ENCODE measurements around the gene SAMD1.

SAMD1 gene

GRCh38 chr19:14090509-14091080 lies at the start of gene SAMD1:
Gene SAMD1, minus strand, starts transcription at chr19:14090751.
- no peaks in the 10 kb centered on the region for H3K79me2 ChIP-seq (ENCODE audit: low read length)
- peak within 1 kb of the TSS; percentile 78 for H3K9ac ChIP-seq (ENCODE audit: low read length)
- no peaks in the 10 kb centered on the region for H4K20me1 ChIP-seq (ENCODE audit: insufficient read depth, low read length)
- DNase-seq = peak; percentile 82
- H3K4me3 ChIP-seq (ENCODE audit: low read length) = peak within 1 kb of the TSS; percentile 95
- no peaks in the 10 kb centered on the region for H3K36me3 ChIP-seq (replicated peaks; ENCODE audit: insufficient read depth, low read length)
- H3K4me2 ChIP-seq (ENCODE audit: low read depth, low read length) = peak within 1 kb of the TSS; percentile 100
- H3K9me3 ChIP-seq (replicated peaks; ENCODE audit: insufficient read depth, low read length) = no peaks in the 10 kb centered on the region
- H3K27me3 ChIP-seq (replicated peaks; ENCODE audit: insufficient read depth, low read length) = no peaks in the 10 kb centered on the region
- TF ChIP-seq EZH2 (optimal IDR thresholded peaks at IDR 0.05; ENCODE audit: low read depth, low read length) = no peak
- TF ChIP-seq CTCF (IDR thresholded peaks at IDR 0.05; ENCODE audit: low read length) = no peak
- no peak for TF ChIP-seq EZH2phosphoT487 (IDR thresholded peaks at IDR 0.05; ENCODE audit: low read length)
- no peaks in the 10 kb centered on the region; the same call in 1 of the 2 replicates for H3F3A ChIP-seq (ENCODE audit: insufficient read depth, low read length)
- peak within 1 kb of the TSS; percentile 46; the same call in 1 of the 2 replicates for H3K27ac ChIP-seq (ENCODE audit: low read length)
- H3K9me2 ChIP-seq (replicated peaks; ENCODE audit: insufficient read depth, low read length) = no peaks in the 10 kb centered on the region
- peak within 1 kb of the TSS; percentile 80 for H2AFZ ChIP-seq (ENCODE audit: low read length)
- peaks cover 3% of the 10 kb centered on the region; the same call in 1 of the 2 replicates for H3K4me1 ChIP-seq (ENCODE audit: low read length)

GRCh38 chr19:14139944-14140343 lies 49.4 kb upstream of the SAMD1 start:
- DNase-seq = no peak
- H4K20me1 ChIP-seq (ENCODE audit: insufficient read depth, low read length) = no peaks in the 10 kb centered on the region

GRCh38 chr19:14138576-14139265 lies 48.2 kb upstream of the SAMD1 start:
- H3K4me2 ChIP-seq (ENCODE audit: low read depth, low read length) = no peak overlapping the region
- no peak for TF ChIP-seq EZH2 (optimal IDR thresholded peaks at IDR 0.05; ENCODE audit: low read depth, low read length)
- no peak for TF ChIP-seq EZH2phosphoT487 (IDR thresholded peaks at IDR 0.05; ENCODE audit: low read length)
- TF ChIP-seq CTCF (IDR thresholded peaks at IDR 0.05; ENCODE audit: low read length) = no peak
- H3K27ac ChIP-seq (ENCODE audit: low read length) = no peak overlapping the region
- H3F3A ChIP-seq (ENCODE audit: insufficient read depth, low read length) = peaks cover 13% of the 10 kb centered on the region; the same call in 1 of the 2 replicates
- H3K4me3 ChIP-seq (ENCODE audit: low read length) = no peak overlapping the region
- H4K20me1 ChIP-seq (ENCODE audit: insufficient read depth, low read length) = no peaks in the 10 kb centered on the region
- DNase-seq = no peak
- no peaks in the 10 kb centered on the region for H3K36me3 ChIP-seq (replicated peaks; ENCODE audit: insufficient read depth, low read length)
- peaks cover 31% of the 10 kb centered on the region for H3K79me2 ChIP-seq (ENCODE audit: low read length)
- H3K9ac ChIP-seq (ENCODE audit: low read length) = no peak overlapping the region
- H3K27me3 ChIP-seq (replicated peaks; ENCODE audit: insufficient read depth, low read length) = no peaks in the 10 kb centered on the region
- no peaks in the 10 kb centered on the region for H3K9me3 ChIP-seq (replicated peaks; ENCODE audit: insufficient read depth, low read length)
- H3K9me2 ChIP-seq (replicated peaks; ENCODE audit: insufficient read depth, low read length) = no peaks in the 10 kb centered on the region
- no peak overlapping the region for H2AFZ ChIP-seq (ENCODE audit: low read length)
- H3K4me1 ChIP-seq (ENCODE audit: low read length) = peaks cover 5% of the 10 kb centered on the region; the same call in 1 of the 2 replicates

More at GRCh38 chr19:14139944-14140343, 49.4 kb upstream of the SAMD1 start:
- no peak overlapping the region for H3K4me2 ChIP-seq (ENCODE audit: low read depth, low read length)
- H3K9ac ChIP-seq (ENCODE audit: low read length) = no peak overlapping the region
- H3K79me2 ChIP-seq (ENCODE audit: low read length) = peaks cover 19% of the 10 kb centered on the region
- H3K4me3 ChIP-seq (ENCODE audit: low read length) = no peak overlapping the region
- H3K9me3 ChIP-seq (replicated peaks; ENCODE audit: insufficient read depth, low read length) = no peaks in the 10 kb centered on the region
- H3K36me3 ChIP-seq (replicated peaks; ENCODE audit: insufficient read depth, low read length) = no peaks in the 10 kb centered on the region
- peaks cover 13% of the 10 kb centered on the region; the same call in 1 of the 2 replicates for H3F3A ChIP-seq (ENCODE audit: insufficient read depth, low read length)
- no peaks in the 10 kb centered on the region for H3K27me3 ChIP-seq (replicated peaks; ENCODE audit: insufficient read depth, low read length)
- no peak overlapping the region for H2AFZ ChIP-seq (ENCODE audit: low read length)
- TF ChIP-seq EZH2phosphoT487 (IDR thresholded peaks at IDR 0.05; ENCODE audit: low read length) (no peak), EZH2 (optimal IDR thresholded peaks at IDR 0.05; ENCODE audit: low read depth, low read length) (no peak), CTCF (IDR thresholded peaks at IDR 0.05; ENCODE audit: low read length) (no peak)
- H3K27ac ChIP-seq (ENCODE audit: low read length) = no peak overlapping the region
- peaks cover 5% of the 10 kb centered on the region; the same call in 1 of the 2 replicates for H3K4me1 ChIP-seq (ENCODE audit: low read length)
- no peaks in the 10 kb centered on the region for H3K9me2 ChIP-seq (replicated peaks; ENCODE audit: insufficient read depth, low read length)

Measured in MM.1S (cell line).